Right lobe of liver (tissue), 4 donors: ENCODE results near the gene TADA2A.

Source experiments
- CTCF ChIP-seq, 4 donors: fragments of 200-600 bp in 3 of 4; fragments of 450-650 bp in 1 of 4; IDR thresholded peaks; one replicate each; pipeline versions ENCODE4 v1.5.1 to v1.8.0; 2016 to 2022; ENCODE audit warnings: antibody characterized with exemption in 4 of 4, mild to moderate bottlenecking in 2 of 4
- POLR2A ChIP-seq: fragments of 450-650 bp; IDR thresholded peaks from one replicate; pipeline ENCODE4 v1.6.1; 2017; ENCODE audit warnings: antibody characterized with exemption, mild to moderate bottlenecking
- donor health status: DM: no; HTN: no; CAD: no.
- donor health status: DM: no; HTN: no; CAD: no.
- donor health status: DM: no; HTN: yes; CAD: no.

GRCh38 chr17:37488009-37488604, 81.4 kb downstream of the TADA2A start:
- TF ChIP-seq CTCF (IDR thresholded peaks at IDR 0.05) (no peak), POLR2A (no peak)
